GM23248 (cell line): ENCODE measurements around the gene ENOX1. TPM values are rescaled to one million over a fixed set of nuclear protein-coding genes. Genes with fewer than 3 reads are reported as not detected.

Experiments
- DNase-seq: peaks from one replicate; pipeline ENCODE4 v3.0.0-alpha.2; 2015
- H2AFZ ChIP-seq: fragments of 200-600 bp; sonication (generic); 2 replicates; pipeline ENCODE4 v1.6.1; 2016; ENCODE audit warnings: antibody characterized with exemption
- H3F3A ChIP-seq: fragments of 200-600 bp; sonication (generic); 2 replicates; pipeline ENCODE4 v1.6.1; 2016; ENCODE audit warnings: mild to moderate bottlenecking, antibody characterized with exemption, mixed run types; ENCODE audit not compliant: insufficient read depth
- H3K27ac ChIP-seq: fragments of 200-600 bp; sonication (generic); 2 replicates; pipeline ENCODE4 v1.5.1; 2016; ENCODE audit warnings: mild to moderate bottlenecking
- H3K27me3 ChIP-seq: fragments of 200-600 bp; sonication (generic); replicated peaks from 2 replicates; pipeline ENCODE4 v1.6.1; 2016; ENCODE audit warnings: mild to moderate bottlenecking; ENCODE audit not compliant: insufficient read depth
- H3K36me3 ChIP-seq: fragments of 200-600 bp; sonication (generic); 2 replicates; pipeline ENCODE4 v1.6.1; 2016; ENCODE audit warnings: low read depth, mild to moderate bottlenecking
- H3K4me1 ChIP-seq: fragments of 200-600 bp; sonication (generic); 2 replicates; pipeline ENCODE4 v1.6.1; 2016; ENCODE audit warnings: mild to moderate bottlenecking; ENCODE audit not compliant: insufficient read depth
- H3K4me2 ChIP-seq: fragments of 200-600 bp; sonication (generic); one replicate; pipeline ENCODE4 v1.6.1; 2016; ENCODE audit warnings: mild to moderate bottlenecking; ENCODE audit not compliant: unreplicated experiment
- H3K4me3 ChIP-seq: fragments of 200-600 bp; sonication (generic); 2 replicates; pipeline ENCODE4 v1.5.1; 2016; ENCODE audit warnings: mild to moderate bottlenecking
- H3K79me2 ChIP-seq: fragments of 200-600 bp; sonication (generic); 2 replicates; pipeline ENCODE4 v1.6.1; 2016; ENCODE audit warnings: mild to moderate bottlenecking; ENCODE audit not compliant: insufficient read depth
- H3K9ac ChIP-seq: fragments of 200-600 bp; sonication (generic); 2 replicates; pipeline ENCODE4 v1.6.1; 2016; ENCODE audit warnings: mild to moderate bottlenecking
- H3K9me2 ChIP-seq: fragments of 200-600 bp; sonication (generic); 2 replicates; pipeline ENCODE4 v1.6.1; 2016; ENCODE audit warnings: mixed run types, mild to moderate bottlenecking, moderate library complexity; ENCODE audit not compliant: insufficient read depth
- H3K9me3 ChIP-seq: fragments of 200-600 bp; sonication (generic); one replicate; pipeline ENCODE4 v1.6.1; 2017; ENCODE audit warnings: low read depth
- H4K20me1 ChIP-seq: fragments of 200-600 bp; sonication (generic); 2 replicates; pipeline ENCODE4 v1.6.0; 2016; ENCODE audit not compliant: insufficient read depth
- EZH2 ChIP-seq: fragments of 200-600 bp; sonication (generic); IDR thresholded peaks from 2 replicates; pipeline ENCODE4 v1.6.1; 2018; ENCODE audit warnings: antibody characterized with exemption, mild to moderate bottlenecking; ENCODE audit not compliant: insufficient read depth, poor library complexity, severe bottlenecking
- EZH2phosphoT487 ChIP-seq: fragments of 200-600 bp; sonication (generic); IDR thresholded peaks from 2 replicates; pipeline ENCODE4 v1.6.1; 2018; ENCODE audit warnings: antibody characterized with exemption, moderate library complexity, mild to moderate bottlenecking, low read depth; ENCODE audit not compliant: insufficient read depth
- WGBS, 2 experiments: methylation state at CpG; one replicate each; pipeline ENCODE4 v1.1.6; 2015 to 2017; ENCODE audit warnings: low lambda C conversion rate in 2 of 2, low coverage in 1 of 2; ENCODE audit errors: missing lambda C conversion rate in 2 of 2; 5-methylcytosine and 5-hydroxymethylcytosine counted together
- in situ Hi-C: fragments of 300-500 bp; cut with MboI; formaldehyde crosslinking; loops from 2 replicates; pipeline ENCODE4 v1.15.0; 2020
- polyA plus RNA-seq: library from polyadenylated mRNA; unstranded; fragments of >200 nt; fragmentation: Nextera tagmentation; extraction: Ambion mirVana; gene quantifications from 2 replicates; pipeline ENCODE4 v1.2.1, GENCODE V29; 2016
- total RNA-seq: library from RNA; depleted of rRNA; stranded (reverse); fragments of >200 nt; shearing (Covaris generic); gene quantifications from 2 replicates; pipeline ENCODE4 v1.2.3, GENCODE V29; 2014

Gene ENOX1
- total and polyA plus RNA-seq, 2 experiments from 2014 or later: 1.8 to 3.2 TPM

DNA sequence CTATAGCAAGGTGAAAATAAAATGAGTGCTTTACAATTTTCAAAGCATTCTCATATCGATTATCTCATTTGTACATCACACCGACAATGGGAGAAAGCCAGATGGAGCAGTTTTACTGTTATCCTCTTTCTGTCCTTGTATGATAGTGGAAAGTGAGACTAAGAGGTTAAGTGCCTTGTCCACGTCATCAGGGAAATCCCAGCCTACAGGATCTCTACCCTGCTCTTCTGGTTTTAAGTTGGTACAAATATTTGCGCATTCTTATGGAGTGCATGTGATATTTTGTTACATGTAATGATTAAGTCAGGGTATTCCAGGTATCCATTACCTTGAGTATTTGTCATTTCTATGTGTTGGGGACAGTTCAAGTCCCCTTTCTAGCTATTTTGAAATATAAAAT lies 12.4 kb upstream of the ENOX1 start:
- H3K79me2 ChIP-seq: no peaks in the 10 kb centered on the region
- no peak for DNase-seq
- no peak overlapping the region for H3K9ac ChIP-seq
- 0 out of 2 replicates have a peak, but pooled peaks cover 2% of the 10 kb centered on the region for H3K4me1 ChIP-seq
- no peaks in the 10 kb centered on the region for H3K9me2 ChIP-seq
- H3K36me3 ChIP-seq: no peaks in the 10 kb centered on the region
- in situ Hi-C loops: loop anchor here (25.0 kb wide), 2 partner anchors 487 to 712 kb away; no protein-coding TSS in a partner anchor
- no peaks in the 10 kb centered on the region for H3K9me3 ChIP-seq
- TF ChIP-seq EZH2 (no peak), EZH2phosphoT487 (no peak)
- H3F3A ChIP-seq: no peaks in the 10 kb centered on the region
- no peak overlapping the region for H2AFZ ChIP-seq
- no peak overlapping the region for H3K27ac ChIP-seq
- WGBS, 2 experiments: 89 to 91% methylated on average over 4 of the region's 4 CpGs
- no peak overlapping the region for H3K4me2 ChIP-seq
- peaks cover 4% of the 10 kb centered on the region; the same call in 1 of the 2 replicates for H3K27me3 ChIP-seq
- H4K20me1 ChIP-seq: no peaks in the 10 kb centered on the region
- no peak overlapping the region for H3K4me3 ChIP-seq

DNA sequence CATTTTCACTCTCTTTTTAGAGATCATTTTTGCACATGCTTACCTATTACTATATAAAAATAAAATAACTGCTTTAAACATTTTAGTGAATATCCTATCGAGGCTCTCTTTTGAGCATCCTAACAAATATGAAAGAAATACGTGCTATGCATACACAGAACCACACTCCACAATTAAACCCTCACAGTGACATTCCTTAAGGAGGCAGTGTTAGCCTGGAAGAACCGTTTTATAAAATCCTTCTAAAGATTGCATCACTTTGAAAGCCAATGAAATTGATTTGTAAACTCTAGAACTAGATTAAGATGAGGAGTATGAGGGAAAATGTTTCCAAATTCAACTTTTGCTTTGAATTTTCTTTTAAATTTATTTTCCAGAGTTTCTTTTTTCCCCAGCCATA lies 11.1 kb upstream of the ENOX1 start:
- no peak overlapping the region for H3K4me3 ChIP-seq
- no peaks in the 10 kb centered on the region for H3K9me3 ChIP-seq
- H4K20me1 ChIP-seq: no peaks in the 10 kb centered on the region
- no peaks in the 10 kb centered on the region for H3K36me3 ChIP-seq
- H3K79me2 ChIP-seq: no peaks in the 10 kb centered on the region
- no peak for TF ChIP-seq EZH2
- TF ChIP-seq EZH2phosphoT487: no peak
- peaks cover under 1% of the 10 kb centered on the region; the same call in 1 of the 2 replicates for H3K4me1 ChIP-seq
- peak; percentile 32 for DNase-seq
- H3K9ac ChIP-seq: no peak overlapping the region
- 50 to 71% methylated on average over 3 of the region's 3 CpGs for WGBS, 2 experiments
- no peak overlapping the region for H3K27ac ChIP-seq
- H2AFZ ChIP-seq: no peak overlapping the region
- peaks cover 4% of the 10 kb centered on the region; the same call in 1 of the 2 replicates for H3K27me3 ChIP-seq
- H3K9me2 ChIP-seq: no peaks in the 10 kb centered on the region
- 0 out of 2 replicates have a peak, but pooled peaks cover under 1% of the 10 kb centered on the region for H3F3A ChIP-seq
- in situ Hi-C loops: loop anchor here (25.0 kb wide), 2 partner anchors 486 to 711 kb away; no protein-coding TSS in a partner anchor
- H3K4me2 ChIP-seq: no peak overlapping the region

DNA sequence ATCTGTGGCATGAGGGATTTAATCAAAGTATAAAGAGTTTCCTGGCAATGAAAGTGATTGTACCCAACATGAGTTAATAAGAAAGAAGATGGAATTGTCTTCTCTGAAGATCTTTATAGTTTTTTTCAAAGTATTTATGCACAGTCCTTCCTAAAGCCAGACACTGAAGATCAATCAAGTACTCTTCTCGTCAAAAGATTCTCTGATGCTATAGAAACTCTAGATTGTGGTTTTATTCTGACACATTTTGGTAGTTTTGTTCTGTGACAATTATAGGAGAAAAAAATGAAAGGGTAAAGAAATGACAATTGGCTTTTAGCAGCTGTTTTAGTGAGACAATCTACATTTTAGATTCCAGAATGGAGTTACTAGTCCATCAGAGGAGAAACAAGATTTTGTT lies 10.4 kb upstream of the ENOX1 start:
- TF ChIP-seq EZH2phosphoT487 (no peak), EZH2 (no peak)
- no peak overlapping the region for H2AFZ ChIP-seq
- H3K4me1 ChIP-seq: peaks cover 8% of the 10 kb centered on the region
- H4K20me1 ChIP-seq: no peaks in the 10 kb centered on the region
- WGBS, 2 experiments: 93 to 100% methylated on average over 1 of the region's 1 CpG
- H3K27me3 ChIP-seq: peaks cover 4% of the 10 kb centered on the region; the same call in 1 of the 2 replicates
- no peak overlapping the region for H3K27ac ChIP-seq
- no peaks in the 10 kb centered on the region for H3K9me3 ChIP-seq
- no peak overlapping the region for H3K4me3 ChIP-seq
- no peaks in the 10 kb centered on the region for H3K79me2 ChIP-seq
- no peaks in the 10 kb centered on the region for H3K9me2 ChIP-seq
- in situ Hi-C loops: loop anchor here (25.0 kb wide), 2 partner anchors 485 to 710 kb away; no protein-coding TSS in a partner anchor
- peaks cover 7% of the 10 kb centered on the region; the same call in 1 of the 2 replicates for H3F3A ChIP-seq
- H3K9ac ChIP-seq: no peak overlapping the region
- no peaks in the 10 kb centered on the region for H3K36me3 ChIP-seq
- no peak overlapping the region for H3K4me2 ChIP-seq
- no peak for DNase-seq

DNA sequence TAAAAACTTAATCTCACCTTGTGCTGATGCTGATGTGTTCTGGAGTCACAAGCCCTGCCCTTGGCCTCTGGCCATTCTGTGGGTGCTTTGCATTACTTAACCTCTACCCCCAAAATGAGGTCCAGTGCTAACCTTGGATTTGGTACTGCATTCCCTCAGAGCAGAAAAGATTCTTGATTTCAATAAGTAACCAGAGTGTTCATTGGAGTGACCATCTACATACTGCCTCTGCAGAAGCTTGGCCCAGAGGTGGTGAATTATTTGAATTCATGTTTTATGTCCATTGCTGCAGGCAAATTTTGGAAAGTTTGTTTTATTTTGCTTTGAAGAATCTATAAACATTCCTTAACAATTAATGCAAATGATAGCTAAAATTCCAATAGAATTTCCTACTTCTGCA lies 7.6 kb upstream of the ENOX1 start:
- H3K27me3 ChIP-seq: peaks cover 4% of the 10 kb centered on the region; the same call in 1 of the 2 replicates
- no peaks in the 10 kb centered on the region for H3K79me2 ChIP-seq
- DNase-seq: no peak
- no peaks in the 10 kb centered on the region for H3K9me3 ChIP-seq
- H3K27ac ChIP-seq: no peak overlapping the region
- H4K20me1 ChIP-seq: no peaks in the 10 kb centered on the region
- H3K4me2 ChIP-seq: no peak overlapping the region
- H3K4me1 ChIP-seq: peaks cover 9% of the 10 kb centered on the region
- in situ Hi-C loops: loop anchor here (25.0 kb wide), 2 partner anchors 482 to 707 kb away; no protein-coding TSS in a partner anchor
- no peaks in the 10 kb centered on the region for H3K9me2 ChIP-seq
- H3K4me3 ChIP-seq: no peak overlapping the region
- H3F3A ChIP-seq: peaks cover 7% of the 10 kb centered on the region; the same call in 1 of the 2 replicates
- no peaks in the 10 kb centered on the region for H3K36me3 ChIP-seq
- no peak overlapping the region for H2AFZ ChIP-seq
- TF ChIP-seq EZH2phosphoT487: no peak
- no peak for TF ChIP-seq EZH2
- H3K9ac ChIP-seq: no peak overlapping the region
